ENCODE measurements around the gene RANBP9.

RANBP9 gene

DNA sequence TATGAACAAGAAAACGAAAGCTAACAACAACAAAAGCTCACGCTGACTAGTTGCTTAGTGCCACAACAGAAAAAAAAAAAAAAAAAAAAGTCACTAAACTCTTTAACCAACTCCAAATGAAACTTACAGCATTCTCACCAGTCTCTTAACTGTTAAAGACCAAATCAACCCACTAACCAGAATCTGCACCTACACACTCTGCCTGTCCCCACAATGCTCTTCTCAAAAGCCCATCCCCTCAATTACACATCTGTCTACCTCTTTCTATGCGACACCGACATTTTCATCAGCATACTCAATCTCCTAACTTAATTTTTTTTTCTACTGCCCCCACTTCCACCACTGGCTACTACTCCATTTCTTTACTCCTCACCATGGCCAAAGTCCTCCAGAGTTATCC lies 62.2 kb downstream of the RANBP9 start:
- Histone ChIP-seq H4K20me1 (ENCODE audit: control insufficient read depth, insufficient read depth, low read depth, low read length) (no peaks in the 10 kb centered on the region), H3K36me3 (ENCODE audit: control insufficient read depth, low read length) (peaks cover 32% of the 10 kb centered on the region), H3K27me3 (ENCODE audit: control insufficient read depth, low read length) (no peaks in the 10 kb centered on the region), H3F3A (ENCODE audit: control insufficient read depth, insufficient read depth) (peaks cover 6% of the 10 kb centered on the region), H3K9me2 (replicated peaks; ENCODE audit: control insufficient read depth, low read length) (no peaks in the 10 kb centered on the region), H3K79me2 (ENCODE audit: control insufficient read depth, low read length) (no peaks in the 10 kb centered on the region), H3K4me3 (ENCODE audit: low read length) (no peak overlapping the region), H3K4me2 (ENCODE audit: low read length) (no peak overlapping the region), H3K27ac (ENCODE audit: low read depth, low read length) (no peak overlapping the region), H3K4me1 (ENCODE audit: control insufficient read depth, low read length) (no peaks in the 10 kb centered on the region), H3K9me3 (ENCODE audit: control insufficient read depth, insufficient read depth, low read length) (no peaks in the 10 kb centered on the region)
- TF ChIP-seq, protein P1, sequence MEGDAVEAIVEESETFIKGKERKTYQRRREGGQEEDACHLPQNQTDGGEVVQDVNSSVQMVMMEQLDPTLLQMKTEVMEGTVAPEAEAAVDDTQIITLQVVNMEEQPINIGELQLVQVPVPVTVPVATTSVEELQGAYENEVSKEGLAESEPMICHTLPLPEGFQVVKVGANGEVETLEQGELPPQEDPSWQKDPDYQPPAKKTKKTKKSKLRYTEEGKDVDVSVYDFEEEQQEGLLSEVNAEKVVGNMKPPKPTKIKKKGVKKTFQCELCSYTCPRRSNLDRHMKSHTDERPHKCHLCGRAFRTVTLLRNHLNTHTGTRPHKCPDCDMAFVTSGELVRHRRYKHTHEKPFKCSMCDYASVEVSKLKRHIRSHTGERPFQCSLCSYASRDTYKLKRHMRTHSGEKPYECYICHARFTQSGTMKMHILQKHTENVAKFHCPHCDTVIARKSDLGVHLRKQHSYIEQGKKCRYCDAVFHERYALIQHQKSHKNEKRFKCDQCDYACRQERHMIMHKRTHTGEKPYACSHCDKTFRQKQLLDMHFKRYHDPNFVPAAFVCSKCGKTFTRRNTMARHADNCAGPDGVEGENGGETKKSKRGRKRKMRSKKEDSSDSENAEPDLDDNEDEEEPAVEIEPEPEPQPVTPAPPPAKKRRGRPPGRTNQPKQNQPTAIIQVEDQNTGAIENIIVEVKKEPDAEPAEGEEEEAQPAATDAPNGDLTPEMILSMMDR (IDR thresholded peaks at IDR 0.05; ENCODE audit: low read depth, low read length, poor library complexity, severe bottlenecking), result no peak
- TF ChIP-seq EZH2phosphoT487 (IDR thresholded peaks at IDR 0.05; ENCODE audit: borderline replicate concordance, low read length), result no peak

DNA sequence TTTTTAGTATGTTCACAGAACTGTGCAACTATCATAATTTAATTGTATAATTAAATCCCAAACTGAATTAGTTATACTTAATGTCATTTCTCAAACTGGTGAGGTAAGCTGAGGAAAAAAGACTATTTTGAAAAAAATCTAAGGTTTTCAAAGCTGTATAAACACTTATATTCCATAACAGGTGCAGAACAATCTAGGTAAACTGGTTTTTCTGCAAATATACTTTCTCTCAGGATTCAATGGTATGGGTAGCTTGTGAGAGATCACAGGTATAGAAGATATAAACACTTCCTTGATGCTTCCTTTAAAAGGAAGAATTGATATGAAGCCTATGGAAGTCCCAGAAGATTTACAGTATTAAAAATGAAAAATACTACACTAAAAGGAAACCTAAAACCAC lies 62.8 kb downstream of the RANBP9 start:
- H3K36me3 ChIP-seq (ENCODE audit: control insufficient read depth, low read length), result peaks cover 32% of the 10 kb centered on the region

DNA sequence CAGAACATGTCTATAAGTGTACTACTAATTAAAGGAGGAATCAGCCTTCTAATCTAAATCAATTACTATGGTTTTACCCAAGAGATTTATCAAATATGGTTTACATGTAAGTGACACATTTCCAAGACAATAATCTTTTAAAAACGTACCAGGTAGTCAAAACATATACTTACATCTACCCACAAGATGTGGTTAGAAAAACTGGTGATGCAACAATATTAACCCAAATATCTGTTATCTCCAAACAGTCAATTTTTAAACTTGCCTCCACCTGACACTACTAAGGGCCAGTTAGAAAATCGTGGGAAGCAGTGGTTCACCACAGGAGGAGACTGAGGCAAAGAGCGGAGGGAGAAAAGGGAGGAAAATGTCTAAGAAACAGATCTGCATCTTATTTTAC lies 68.5 kb downstream of the RANBP9 start:
- Histone ChIP-seq H3K4me3 (ENCODE audit: low read length) (no peak overlapping the region), H4K20me1 (ENCODE audit: control insufficient read depth, insufficient read depth, low read depth, low read length) (no peaks in the 10 kb centered on the region), H3K27ac (ENCODE audit: low read depth, low read length) (no peak overlapping the region), H3F3A (ENCODE audit: control insufficient read depth, insufficient read depth) (peaks cover 11% of the 10 kb centered on the region; the same call in 1 of the 2 replicates), H3K9me3 (ENCODE audit: control insufficient read depth, insufficient read depth, low read length) (no peaks in the 10 kb centered on the region), H3K79me2 (ENCODE audit: control insufficient read depth, low read length) (no peaks in the 10 kb centered on the region), H3K27me3 (ENCODE audit: control insufficient read depth, low read length) (no peaks in the 10 kb centered on the region), H3K4me1 (ENCODE audit: control insufficient read depth, low read length) (peaks cover 3% of the 10 kb centered on the region), H3K4me2 (ENCODE audit: low read length) (no peak overlapping the region), H3K36me3 (ENCODE audit: control insufficient read depth, low read length) (peaks cover 50% of the 10 kb centered on the region), H3K9me2 (replicated peaks; ENCODE audit: control insufficient read depth, low read length) (no peaks in the 10 kb centered on the region)
- TF ChIP-seq, protein P1 (IDR thresholded peaks at IDR 0.05; ENCODE audit: low read depth, low read length, poor library complexity, severe bottlenecking), result no peak

More for the DNA sequence above, 62.8 kb downstream of the RANBP9 start:
- no peak overlapping the region for H3K27ac ChIP-seq (ENCODE audit: low read depth, low read length)
- H3K4me3 ChIP-seq (ENCODE audit: low read length), result no peak overlapping the region
- H3K4me1 ChIP-seq (ENCODE audit: control insufficient read depth, low read length), result no peaks in the 10 kb centered on the region
- TF ChIP-seq, protein P1 (IDR thresholded peaks at IDR 0.05; ENCODE audit: low read depth, low read length, poor library complexity, severe bottlenecking), result no peak
- no peak for TF ChIP-seq EZH2phosphoT487 (IDR thresholded peaks at IDR 0.05; ENCODE audit: borderline replicate concordance, low read length)
- H3F3A ChIP-seq (ENCODE audit: control insufficient read depth, insufficient read depth), result peaks cover 6% of the 10 kb centered on the region
- no peaks in the 10 kb centered on the region for H3K27me3 ChIP-seq (ENCODE audit: control insufficient read depth, low read length)
- H3K4me2 ChIP-seq (ENCODE audit: low read length), result no peak overlapping the region
- H3K79me2 ChIP-seq (ENCODE audit: control insufficient read depth, low read length), result no peaks in the 10 kb centered on the region
- H4K20me1 ChIP-seq (ENCODE audit: control insufficient read depth, insufficient read depth, low read depth, low read length), result no peaks in the 10 kb centered on the region
- H3K9me3 ChIP-seq (ENCODE audit: control insufficient read depth, insufficient read depth, low read length), result no peaks in the 10 kb centered on the region
- no peaks in the 10 kb centered on the region for H3K9me2 ChIP-seq (replicated peaks; ENCODE audit: control insufficient read depth, low read length)

DNA sequence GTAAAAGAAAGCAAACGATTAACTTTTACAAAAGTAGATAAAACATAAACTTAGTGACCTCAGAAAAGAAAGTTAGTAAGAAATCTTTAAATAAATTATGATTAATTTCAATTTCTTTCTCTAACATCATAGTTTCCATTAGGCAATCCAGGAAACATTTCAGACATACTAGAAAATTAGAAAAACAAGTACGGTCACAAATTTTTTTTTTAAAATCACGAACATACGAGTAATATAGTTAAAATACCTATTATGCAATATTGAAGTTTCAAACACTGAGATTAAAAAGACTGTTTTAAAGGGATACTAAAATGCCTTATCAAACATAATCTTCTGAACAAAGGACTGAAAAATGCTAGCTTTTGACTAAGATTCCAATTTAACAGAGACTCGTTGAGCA lies 70.3 kb downstream of the RANBP9 start:
- Histone ChIP-seq H3K4me3 (ENCODE audit: low read length) (no peak overlapping the region), H3K4me2 (ENCODE audit: low read length) (no peak overlapping the region), H3K27me3 (ENCODE audit: control insufficient read depth, low read length) (no peaks in the 10 kb centered on the region), H3F3A (ENCODE audit: control insufficient read depth, insufficient read depth) (peaks cover 17% of the 10 kb centered on the region; the same call in 1 of the 2 replicates), H3K9me3 (ENCODE audit: control insufficient read depth, insufficient read depth, low read length) (no peaks in the 10 kb centered on the region), H3K27ac (ENCODE audit: low read depth, low read length) (no peak overlapping the region), H3K9me2 (replicated peaks; ENCODE audit: control insufficient read depth, low read length) (no peaks in the 10 kb centered on the region), H4K20me1 (ENCODE audit: control insufficient read depth, insufficient read depth, low read depth, low read length) (no peaks in the 10 kb centered on the region), H3K36me3 (ENCODE audit: control insufficient read depth, low read length) (peaks cover 61% of the 10 kb centered on the region), H3K79me2 (ENCODE audit: control insufficient read depth, low read length) (peaks cover 3% of the 10 kb centered on the region), H3K4me1 (ENCODE audit: control insufficient read depth, low read length) (peaks cover 21% of the 10 kb centered on the region)
- TF ChIP-seq EZH2phosphoT487 (IDR thresholded peaks at IDR 0.05; ENCODE audit: borderline replicate concordance, low read length), result no peak
- TF ChIP-seq, protein P1 (IDR thresholded peaks at IDR 0.05; ENCODE audit: low read depth, low read length, poor library complexity, severe bottlenecking), result no peak

Data from DOHH2 (cell line).